ENCODE data around the gene CDC26.
"Not testable (repeated sequence)": the region's sequence is repeated elsewhere in the genome, so short reads cannot be mapped to it uniquely, and the experiment has no call there.

CDC26 gene

GRCh38 chr9:113255438-113255837 is 19.9 kb downstream of the CDC26 start:
- Mint-ChIP-seq H3K4me1 (no peaks in the 10 kb centered on the region), H3K27me3 (ENCODE audit: low read depth, poor library complexity) (peaks cover 2% of the 10 kb centered on the region), H3K36me3 (ENCODE audit: low read depth) (peaks cover 37% of the 10 kb centered on the region), H3K9me3 (peaks cover 10% of the 10 kb centered on the region), H3K27ac (no peak overlapping the region), H3K4me3 (no peak overlapping the region)
- DNase-seq: no peak
- no peak for TF ChIP-seq CTCF (IDR thresholded peaks at IDR 0.05)

GRCh38 chr9:113254991-113255390 is 20.4 kb downstream of the CDC26 start:
- no peak for DNase-seq
- no peak for TF ChIP-seq CTCF (IDR thresholded peaks at IDR 0.05)
- no peaks in the 10 kb centered on the region for H3K4me1 Mint-ChIP-seq
- H3K36me3 Mint-ChIP-seq (ENCODE audit: low read depth): peaks cover 33% of the 10 kb centered on the region
- peaks cover 2% of the 10 kb centered on the region for H3K27me3 Mint-ChIP-seq (ENCODE audit: low read depth, poor library complexity)
- peaks cover 10% of the 10 kb centered on the region for H3K9me3 Mint-ChIP-seq
- H3K4me3 Mint-ChIP-seq: no peak overlapping the region
- H3K27ac Mint-ChIP-seq: no peak overlapping the region

- Mint-ChIP-seq H3K36me3 (ENCODE audit: low read depth) (peaks cover 35% of the 10 kb centered on the region), H3K4me3 (no peak overlapping the region), H3K4me1 (peaks cover 3% of the 10 kb centered on the region), H3K27ac (no peak overlapping the region), H3K27me3 (ENCODE audit: low read depth, poor library complexity) (peaks cover 2% of the 10 kb centered on the region), H3K9me3 (peaks cover 23% of the 10 kb centered on the region)
- DNase-seq: no peak
- TF ChIP-seq CTCF (IDR thresholded peaks at IDR 0.05): no peak
Measured at GRCh38 chr9:113250807-113251206, 24.6 kb downstream of the CDC26 start.

- H3K36me3 Mint-ChIP-seq (ENCODE audit: low read depth): peaks cover 35% of the 10 kb centered on the region
- H3K27me3 Mint-ChIP-seq (ENCODE audit: low read depth, poor library complexity); H3K4me1 Mint-ChIP-seq; H3K27ac Mint-ChIP-seq; DNase-seq; H3K4me3 Mint-ChIP-seq: not testable (repeated sequence)
- H3K9me3 Mint-ChIP-seq: peaks cover 23% of the 10 kb centered on the region
Measured at GRCh38 chr9:113249661-113250060, 25.7 kb downstream of the CDC26 start.

GRCh38 chr9:113247640-113248039 is 27.7 kb downstream of the CDC26 start:
- H3K9me3 Mint-ChIP-seq: peaks cover 23% of the 10 kb centered on the region
- no peak for TF ChIP-seq CTCF (IDR thresholded peaks at IDR 0.05)
- H3K27ac Mint-ChIP-seq: no peak overlapping the region
- no peaks in the 10 kb centered on the region for H3K27me3 Mint-ChIP-seq (ENCODE audit: low read depth, poor library complexity)
- no peak for DNase-seq
- H3K36me3 Mint-ChIP-seq (ENCODE audit: low read depth): peaks cover 35% of the 10 kb centered on the region
- H3K4me1 Mint-ChIP-seq: peaks cover 5% of the 10 kb centered on the region
- H3K4me3 Mint-ChIP-seq: no peak overlapping the region

- H3K4me3 Mint-ChIP-seq: no peak overlapping the region
- peaks cover 34% of the 10 kb centered on the region for H3K36me3 Mint-ChIP-seq (ENCODE audit: low read depth)
- DNase-seq: no peak
- no peak overlapping the region for H3K27ac Mint-ChIP-seq
- no peaks in the 10 kb centered on the region for H3K27me3 Mint-ChIP-seq (ENCODE audit: low read depth, poor library complexity)
- H3K4me1 Mint-ChIP-seq: peaks cover 5% of the 10 kb centered on the region
- peaks cover 23% of the 10 kb centered on the region for H3K9me3 Mint-ChIP-seq
- TF ChIP-seq CTCF (IDR thresholded peaks at IDR 0.05): no peak
Measured at GRCh38 chr9:113246928-113247327, 28.4 kb downstream of the CDC26 start.
